PC-9 (cell line): Measurements from ENCODE around the gene GLS. TPM values are rescaled to one million over a fixed set of nuclear protein-coding genes. Genes with fewer than 3 reads are reported as not detected.

Experiments used
- BruUV-seq: library from RNA; stranded (reverse); fragments of 400-500 nt; replicated peaks from 2 replicates; lab custom pipeline; 2021; lab: Mats Ljungman, UMichigan
- CTCF ChIA-PET: fragments of 300-600 bp; sonication (Branson Sonifier 250); formaldehyde crosslinking; loops from one replicate; lab custom pipeline; 2022; ENCODE audit warnings: antibody characterized with exemption; lab: Charles Lee
- POLR2A ChIA-PET: fragments of 300-600 bp; sonication (Branson Sonifier 250); formaldehyde crosslinking; loops from one replicate; lab custom pipeline; 2022; ENCODE audit warnings: antibody characterized with exemption; ENCODE audit not compliant: unreplicated experiment; lab: Charles Lee
- DNase-seq, 2 experiments: peaks; one replicate each; pipeline versions ENCODE4 v3.0.0 to v3.0.0-alpha.2; 2015 to 2022; ENCODE audit warnings: mixed read lengths in 1 of 2
- H2AFZ ChIP-seq: fragments of 200-600 bp; sonication (generic); 2 replicates; pipeline ENCODE4 v1.8.1; 2017; ENCODE audit warnings: antibody characterized with exemption
- H3F3A ChIP-seq: fragments of 200-600 bp; sonication (generic); 2 replicates; pipeline ENCODE4 v1.8.1; 2017; ENCODE audit warnings: antibody characterized with exemption, mild to moderate bottlenecking, low read depth; ENCODE audit not compliant: insufficient read depth
- H3K27ac ChIP-seq: fragments of 200-600 bp; sonication (generic); 2 replicates; pipeline ENCODE4 v1.6.1; 2016; ENCODE audit warnings: mixed run types
- H3K27me3 ChIP-seq: fragments of 200-600 bp; sonication (generic); 2 replicates; pipeline ENCODE4 v1.6.1; 2016; ENCODE audit warnings: low read depth, mixed run types; ENCODE audit not compliant: insufficient read depth
- H3K36me3 ChIP-seq: fragments of 200-600 bp; sonication (generic); 2 replicates; pipeline ENCODE4 v1.6.1; 2016; ENCODE audit warnings: low read depth, mixed run types
- H3K4me1 ChIP-seq: fragments of 200-600 bp; sonication (generic); replicated peaks from 2 replicates; pipeline ENCODE4 v1.6.1; 2016; ENCODE audit warnings: mixed run types; ENCODE audit not compliant: insufficient read depth
- H3K4me2 ChIP-seq: fragments of 200-600 bp; sonication (generic); 2 replicates; pipeline ENCODE4 v1.6.1; 2017; ENCODE audit warnings: mixed run types
- H3K4me3 ChIP-seq: fragments of 200-600 bp; sonication (generic); 2 replicates; pipeline ENCODE4 v1.6.1; 2016; ENCODE audit warnings: mixed run types
- H3K79me2 ChIP-seq: fragments of 200-600 bp; sonication (generic); 2 replicates; pipeline ENCODE4 v1.6.1; 2017; ENCODE audit warnings: low read depth, mixed run types
- H3K9me2 ChIP-seq: fragments of 200-600 bp; sonication (generic); 2 replicates; pipeline ENCODE4 v1.8.1; 2017; ENCODE audit warnings: mild to moderate bottlenecking; ENCODE audit not compliant: insufficient read depth
- H3K9me3 ChIP-seq: fragments of 200-600 bp; sonication (generic); 2 replicates; pipeline ENCODE4 v1.8.1; 2016; ENCODE audit warnings: low read depth; ENCODE audit not compliant: insufficient read depth
- H4K20me1 ChIP-seq: fragments of 200-600 bp; sonication (generic); 2 replicates; pipeline ENCODE4 v1.8.1; 2017; ENCODE audit not compliant: insufficient read depth
- EZH2 ChIP-seq: fragments of 200-600 bp; sonication (generic); IDR thresholded peaks from 2 replicates; pipeline ENCODE4 v1.8.0; 2017; ENCODE audit warnings: antibody characterized with exemption, low read depth
- intact Hi-C: fragments of 100-400 bp; cut with micrococcal nuclease; formaldehyde crosslinking; loops from one replicate; pipeline ENCODE4 v1.10.0; 2022; ENCODE audit not compliant: unreplicated experiment
- total RNA-seq: library from RNA; stranded (reverse); gene quantifications from 2 replicates; pipeline ENCODE4 v1.2.3, GENCODE V29; 2021
- TF ChIP-seq, protein P1 (sequence below): fragments of 200-600 bp; sonication (generic); conservative IDR thresholded peaks from 2 replicates; pipeline ENCODE4 v1.6.1; 2017; ENCODE audit warnings: mixed run types, antibody characterized with exemption, mild to moderate bottlenecking, moderate library complexity

Gene GLS
- total RNA-seq, 1 experiment from 2014 or later: 68.5 TPM

DNA sequence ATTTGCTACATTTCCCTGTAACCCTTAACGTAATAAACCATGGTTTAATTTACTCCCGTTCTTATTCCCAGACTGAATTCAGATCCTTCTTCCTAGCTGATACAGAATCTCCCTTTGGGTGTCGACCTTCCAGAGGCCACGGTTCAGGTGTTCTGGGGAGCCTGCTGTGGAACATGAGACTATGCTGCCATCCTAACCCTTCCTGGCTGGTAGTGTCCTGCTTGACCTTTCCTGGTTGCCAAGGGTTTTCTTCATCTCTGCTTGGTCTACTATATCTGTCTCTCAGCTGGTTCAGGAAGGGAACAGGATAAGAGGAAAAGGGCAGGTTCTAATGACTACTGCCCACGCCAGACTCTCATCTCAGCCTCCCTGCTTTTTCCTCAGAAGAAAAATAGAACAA, 96.9 kb downstream of the GLS start:
- Histone ChIP-seq H3K4me2 (no peak overlapping the region), H2AFZ (no peak overlapping the region), H3K4me3 (no peak overlapping the region), H3K9me2 (no peaks in the 10 kb centered on the region), H4K20me1 (no peaks in the 10 kb centered on the region), H3K4me1 (peaks cover 40% of the 10 kb centered on the region), H3K79me2 (no peaks in the 10 kb centered on the region), H3K27ac (no peak overlapping the region), H3K36me3 (peaks cover 28% of the 10 kb centered on the region), H3K9me3 (no peaks in the 10 kb centered on the region), H3F3A (peaks cover 25% of the 10 kb centered on the region), H3K27me3 (no peaks in the 10 kb centered on the region)
- no peak for DNase-seq
- TF ChIP-seq, protein P1, sequence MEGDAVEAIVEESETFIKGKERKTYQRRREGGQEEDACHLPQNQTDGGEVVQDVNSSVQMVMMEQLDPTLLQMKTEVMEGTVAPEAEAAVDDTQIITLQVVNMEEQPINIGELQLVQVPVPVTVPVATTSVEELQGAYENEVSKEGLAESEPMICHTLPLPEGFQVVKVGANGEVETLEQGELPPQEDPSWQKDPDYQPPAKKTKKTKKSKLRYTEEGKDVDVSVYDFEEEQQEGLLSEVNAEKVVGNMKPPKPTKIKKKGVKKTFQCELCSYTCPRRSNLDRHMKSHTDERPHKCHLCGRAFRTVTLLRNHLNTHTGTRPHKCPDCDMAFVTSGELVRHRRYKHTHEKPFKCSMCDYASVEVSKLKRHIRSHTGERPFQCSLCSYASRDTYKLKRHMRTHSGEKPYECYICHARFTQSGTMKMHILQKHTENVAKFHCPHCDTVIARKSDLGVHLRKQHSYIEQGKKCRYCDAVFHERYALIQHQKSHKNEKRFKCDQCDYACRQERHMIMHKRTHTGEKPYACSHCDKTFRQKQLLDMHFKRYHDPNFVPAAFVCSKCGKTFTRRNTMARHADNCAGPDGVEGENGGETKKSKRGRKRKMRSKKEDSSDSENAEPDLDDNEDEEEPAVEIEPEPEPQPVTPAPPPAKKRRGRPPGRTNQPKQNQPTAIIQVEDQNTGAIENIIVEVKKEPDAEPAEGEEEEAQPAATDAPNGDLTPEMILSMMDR: no peak
- TF ChIP-seq EZH2: no peak
- intact Hi-C loops: no loop called here
- POLR2A ChIA-PET: no interaction called here
- no TSS peak for BruUV-seq
- CTCF ChIA-PET: no interaction called here

DNA sequence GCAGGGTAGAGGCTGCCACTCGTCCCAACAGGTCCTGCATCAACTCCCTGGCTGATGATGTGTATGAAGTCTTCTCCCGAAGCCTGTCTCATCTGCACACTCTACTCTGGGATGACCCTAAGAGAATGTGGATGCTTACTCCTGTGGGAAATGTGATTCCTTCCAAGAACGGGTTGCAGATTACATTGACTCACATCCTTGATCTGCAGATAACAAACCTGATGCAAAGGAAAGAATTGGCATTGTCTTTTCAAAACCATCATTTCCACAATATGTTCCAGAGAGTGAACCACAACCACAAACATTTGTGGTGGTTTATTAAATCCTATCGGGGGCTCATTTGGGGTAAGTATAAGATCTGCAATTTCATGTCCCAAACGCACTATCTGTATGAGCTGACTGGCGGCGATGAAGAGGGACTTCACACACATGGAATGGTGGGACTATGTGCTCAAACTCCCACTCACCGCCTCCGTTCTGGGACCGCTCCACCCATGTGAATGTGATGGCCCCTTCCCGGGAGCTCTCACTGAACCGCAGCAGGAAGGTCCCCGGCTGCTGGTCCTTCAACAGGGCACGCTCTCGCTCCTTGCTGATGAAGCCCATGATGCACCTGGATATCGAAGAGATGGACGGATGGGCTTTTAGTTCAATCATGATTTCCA, 97.9 kb downstream of the GLS start:
- BruUV-seq: no TSS peak
- no peak overlapping the region for H3K4me2 ChIP-seq

GRCh38 chr2:190979906-190980629, 99.4 kb downstream of the GLS start:
- no peaks in the 10 kb centered on the region for H3K79me2 ChIP-seq
- H2AFZ ChIP-seq: no peak overlapping the region
- TF ChIP-seq, protein P1: no peak
- no peak for TF ChIP-seq EZH2
- BruUV-seq: no TSS peak
- H3K9me2 ChIP-seq: no peaks in the 10 kb centered on the region
- peaks cover 40% of the 10 kb centered on the region for H3K4me1 ChIP-seq
- intact Hi-C loops: loop anchor here (1.0 to 10.0 kb wide), 4 partner anchors 32 to 194 kb away; partner anchors contain the start of gene GLS
- H3K27ac ChIP-seq: peak overlapping the region; percentile 55
- peak; percentile 90 to 94 for DNase-seq
- ChIA-PET CTCF (interaction anchor here (0.6 to 1.2 kb wide), 2 partner anchors 32 to 188 kb away, joined by 3 read pairs; no protein-coding TSS in a partner anchor), POLR2A (interaction anchor here (0.6 kb wide), 2 partner anchors 32 to 199 kb away, joined by 3 read pairs; no protein-coding TSS in a partner anchor)
- H3K9me3 ChIP-seq: no peaks in the 10 kb centered on the region
- H3K4me3 ChIP-seq: peak overlapping the region; percentile 28; the same call in 1 of the 2 replicates
- H3K27me3 ChIP-seq: no peaks in the 10 kb centered on the region
- peaks cover 25% of the 10 kb centered on the region for H3K36me3 ChIP-seq
- H4K20me1 ChIP-seq: no peaks in the 10 kb centered on the region
- peak overlapping the region; percentile 60 for H3K4me2 ChIP-seq
- H3F3A ChIP-seq: peaks cover 25% of the 10 kb centered on the region

More for the DNA sequence above, 97.9 kb downstream of the GLS start:
- H3K36me3 ChIP-seq: peaks cover 28% of the 10 kb centered on the region
- H2AFZ ChIP-seq: no peak overlapping the region
- no peaks in the 10 kb centered on the region for H3K9me2 ChIP-seq
- H3K9me3 ChIP-seq: no peaks in the 10 kb centered on the region
- no peak for TF ChIP-seq EZH2
- TF ChIP-seq, protein P1: no peak
- no peaks in the 10 kb centered on the region for H3K79me2 ChIP-seq
- H3K27ac ChIP-seq: no peak overlapping the region
- H3F3A ChIP-seq: peaks cover 25% of the 10 kb centered on the region
- H3K27me3 ChIP-seq: no peaks in the 10 kb centered on the region
- intact Hi-C loops: no loop called here
- ChIA-PET CTCF (no interaction called here), POLR2A (no interaction called here)
- no peak overlapping the region for H3K4me3 ChIP-seq
- H4K20me1 ChIP-seq: no peaks in the 10 kb centered on the region
- peaks cover 40% of the 10 kb centered on the region for H3K4me1 ChIP-seq
- DNase-seq: no peak
